Measurements from ENCODE around the gene CYYR1.

- TF ChIP-seq KLF1 (tag by site-specific recombination; IDR thresholded peaks at IDR 0.05) (no peak), ZBTB8A (tag by site-specific recombination; IDR thresholded peaks at IDR 0.05) (no peak), WT1 (tag by site-specific recombination; IDR thresholded peaks at IDR 0.05) (no peak), ZNF792 (tag by site-specific recombination; IDR thresholded peaks at IDR 0.05) (no peak), ZNF292 (tag by site-specific recombination; IDR thresholded peaks at IDR 0.05; ENCODE audit: borderline replicate concordance, low read depth) (no peak), REST (tag by site-specific recombination; IDR thresholded peaks at IDR 0.05) (no peak), ZNF274 (IDR thresholded peaks at IDR 0.05; ENCODE audit: low read length) (no peak), ZNF274 (tag by site-specific recombination; IDR thresholded peaks at IDR 0.05; ENCODE audit: borderline replicate concordance) (no peak)
Measured at GRCh38 chr21:26512664-26513063, 60.4 kb downstream of the CYYR1 start.
